ENCODE data around the gene SMIM5.

SMIM5 gene

GRCh38 chr17:75666959-75667790 is 33.9 kb downstream of the SMIM5 start, which contains the start of the genes RECQL5 and SAP30BP:
RECQL5 (minus strand) TSS chr17:75667154; CDS start chr17:75666557, 597 bp downstream.
SAP30BP (plus strand) TSS chr17:75667338; CDS start chr17:75667373, 35 bp downstream.
- H3K4me1 Mint-ChIP-seq (ENCODE audit: low read depth), result peaks cover 12% of the 10 kb centered on the region
- H3K27me3 Mint-ChIP-seq, result no peaks in the 10 kb centered on the region
- intact Hi-C loops (cut with micrococcal nuclease), result no loop called here
- peak within 1 kb of the TSS; percentile 44 for H3K4me3 Mint-ChIP-seq
- peaks cover 58% of the 10 kb centered on the region for H3K36me3 Mint-ChIP-seq (ENCODE audit: low read depth)
- H3K9me3 Mint-ChIP-seq, result no peaks in the 10 kb centered on the region
- H3K27ac Mint-ChIP-seq, result no peak within 1 kb of the TSS

- intact Hi-C loops (cut with micrococcal nuclease), result no loop called here
- no peaks in the 10 kb centered on the region for H3K27me3 Mint-ChIP-seq
These were observed 34.6 kb downstream of the SMIM5 start for GRCh38 chr17:75667825-75668224.

GRCh38 chr17:75668489-75668888 is 35.3 kb downstream of the SMIM5 start:
- no peak overlapping the region for H3K27ac Mint-ChIP-seq
- no peak overlapping the region for H3K4me3 Mint-ChIP-seq
- intact Hi-C loops (cut with micrococcal nuclease), result no loop called here
- H3K27me3 Mint-ChIP-seq, result no peaks in the 10 kb centered on the region
- H3K4me1 Mint-ChIP-seq (ENCODE audit: low read depth), result peaks cover 12% of the 10 kb centered on the region
- peaks cover 64% of the 10 kb centered on the region for H3K36me3 Mint-ChIP-seq (ENCODE audit: low read depth)
- no peaks in the 10 kb centered on the region for H3K9me3 Mint-ChIP-seq

More at GRCh38 chr17:75667825-75668224, 34.6 kb downstream of the SMIM5 start:
- Mint-ChIP-seq H3K4me3 (no peak overlapping the region), H3K9me3 (no peaks in the 10 kb centered on the region), H3K36me3 (ENCODE audit: low read depth) (peaks cover 58% of the 10 kb centered on the region), H3K27ac (no peak overlapping the region), H3K4me1 (ENCODE audit: low read depth) (peaks cover 12% of the 10 kb centered on the region)

- H3K36me3 Mint-ChIP-seq (ENCODE audit: low read depth), result peaks cover 60% of the 10 kb centered on the region
These were observed 37.6 kb downstream of the SMIM5 start for GRCh38 chr17:75670868-75671267.

GRCh38 chr17:75672011-75672410 is 38.8 kb downstream of the SMIM5 start:
- H3K27me3 Mint-ChIP-seq, result no peaks in the 10 kb centered on the region
- no peak overlapping the region for H3K27ac Mint-ChIP-seq
- intact Hi-C loops (cut with micrococcal nuclease), result no loop called here
- H3K9me3 Mint-ChIP-seq, result no peaks in the 10 kb centered on the region
- H3K4me1 Mint-ChIP-seq (ENCODE audit: low read depth), result peaks cover 6% of the 10 kb centered on the region
- peaks cover 62% of the 10 kb centered on the region for H3K36me3 Mint-ChIP-seq (ENCODE audit: low read depth)
- no peak overlapping the region for H3K4me3 Mint-ChIP-seq

More at GRCh38 chr17:75670868-75671267, 37.6 kb downstream of the SMIM5 start:
- no peak overlapping the region for H3K4me3 Mint-ChIP-seq
- no peaks in the 10 kb centered on the region for H3K9me3 Mint-ChIP-seq
- peaks cover 11% of the 10 kb centered on the region for H3K4me1 Mint-ChIP-seq (ENCODE audit: low read depth)
- no peaks in the 10 kb centered on the region for H3K27me3 Mint-ChIP-seq
- no peak overlapping the region for H3K27ac Mint-ChIP-seq
- intact Hi-C loops (cut with micrococcal nuclease), result no loop called here

GRCh38 chr17:75673487-75673886 is 40.3 kb downstream of the SMIM5 start:
- Mint-ChIP-seq H3K27me3 (no peaks in the 10 kb centered on the region), H3K27ac (no peak overlapping the region), H3K9me3 (no peaks in the 10 kb centered on the region), H3K4me1 (ENCODE audit: low read depth) (peaks cover 1% of the 10 kb centered on the region), H3K4me3 (no peak overlapping the region), H3K36me3 (ENCODE audit: low read depth) (peaks cover 69% of the 10 kb centered on the region)
- intact Hi-C loops (cut with micrococcal nuclease), result no loop called here

GRCh38 chr17:75676461-75676860 is 43.2 kb downstream of the SMIM5 start:
- Mint-ChIP-seq H3K36me3 (ENCODE audit: low read depth) (peaks cover 69% of the 10 kb centered on the region), H3K4me3 (no peak overlapping the region), H3K27ac (no peak overlapping the region), H3K27me3 (no peaks in the 10 kb centered on the region), H3K4me1 (ENCODE audit: low read depth) (peaks cover 6% of the 10 kb centered on the region), H3K9me3 (no peaks in the 10 kb centered on the region)
- intact Hi-C loops (cut with micrococcal nuclease), result no loop called here

- H3K36me3 Mint-ChIP-seq (ENCODE audit: low read depth), result peaks cover 49% of the 10 kb centered on the region
- no peaks in the 10 kb centered on the region for H3K27me3 Mint-ChIP-seq
- no peak overlapping the region for H3K4me3 Mint-ChIP-seq
- H3K9me3 Mint-ChIP-seq, result no peaks in the 10 kb centered on the region
- H3K27ac Mint-ChIP-seq, result no peak overlapping the region
- H3K4me1 Mint-ChIP-seq (ENCODE audit: low read depth), result peaks cover 21% of the 10 kb centered on the region
- intact Hi-C loops (cut with micrococcal nuclease), result no loop called here
These were observed 46.5 kb downstream of the SMIM5 start for GRCh38 chr17:75679706-75680211.

- Mint-ChIP-seq H3K27ac (no peak overlapping the region), H3K9me3 (no peaks in the 10 kb centered on the region), H3K27me3 (no peaks in the 10 kb centered on the region), H3K4me3 (no peak overlapping the region), H3K36me3 (ENCODE audit: low read depth) (peaks cover 56% of the 10 kb centered on the region), H3K4me1 (ENCODE audit: low read depth) (peaks cover 27% of the 10 kb centered on the region)
- intact Hi-C loops (cut with micrococcal nuclease), result no loop called here
These were observed 47.2 kb downstream of the SMIM5 start for GRCh38 chr17:75680431-75680830.

GRCh38 chr17:75681289-75681688 is 48.1 kb downstream of the SMIM5 start:
- intact Hi-C loops (cut with micrococcal nuclease), result no loop called here
- no peak overlapping the region for H3K4me3 Mint-ChIP-seq
- H3K27ac Mint-ChIP-seq, result no peak overlapping the region
- no peaks in the 10 kb centered on the region for H3K9me3 Mint-ChIP-seq
- peaks cover 56% of the 10 kb centered on the region for H3K36me3 Mint-ChIP-seq (ENCODE audit: low read depth)
- H3K4me1 Mint-ChIP-seq (ENCODE audit: low read depth), result peaks cover 36% of the 10 kb centered on the region
- H3K27me3 Mint-ChIP-seq, result no peaks in the 10 kb centered on the region

GRCh38 chr17:75683583-75683982 is 50.3 kb downstream of the SMIM5 start:
- Mint-ChIP-seq H3K27ac (no peak overlapping the region), H3K4me1 (ENCODE audit: low read depth) (peaks cover 56% of the 10 kb centered on the region), H3K36me3 (ENCODE audit: low read depth) (peaks cover 50% of the 10 kb centered on the region), H3K4me3 (no peak overlapping the region), H3K27me3 (no peaks in the 10 kb centered on the region), H3K9me3 (no peaks in the 10 kb centered on the region)
- intact Hi-C loops (cut with micrococcal nuclease), result no loop called here

GRCh38 chr17:75684249-75684648 is 51.0 kb downstream of the SMIM5 start:
- no peaks in the 10 kb centered on the region for H3K27me3 Mint-ChIP-seq
- H3K27ac Mint-ChIP-seq, result no peak overlapping the region
- H3K4me3 Mint-ChIP-seq, result no peak overlapping the region
- no peaks in the 10 kb centered on the region for H3K9me3 Mint-ChIP-seq
- intact Hi-C loops (cut with micrococcal nuclease), result no loop called here
- peaks cover 43% of the 10 kb centered on the region for H3K36me3 Mint-ChIP-seq (ENCODE audit: low read depth)
- peaks cover 62% of the 10 kb centered on the region for H3K4me1 Mint-ChIP-seq (ENCODE audit: low read depth)

GRCh38 chr17:75684924-75685323 is 51.7 kb downstream of the SMIM5 start:
- intact Hi-C loops (cut with micrococcal nuclease), result no loop called here
- Mint-ChIP-seq H3K27ac (no peak overlapping the region), H3K27me3 (no peaks in the 10 kb centered on the region), H3K36me3 (ENCODE audit: low read depth) (peaks cover 37% of the 10 kb centered on the region), H3K4me1 (ENCODE audit: low read depth) (peaks cover 64% of the 10 kb centered on the region), H3K9me3 (no peaks in the 10 kb centered on the region), H3K4me3 (no peak overlapping the region)

- intact Hi-C loops (cut with micrococcal nuclease), result no loop called here
- H3K27me3 Mint-ChIP-seq, result no peaks in the 10 kb centered on the region
- H3K9me3 Mint-ChIP-seq, result no peaks in the 10 kb centered on the region
- peaks cover 67% of the 10 kb centered on the region for H3K4me1 Mint-ChIP-seq (ENCODE audit: low read depth)
- H3K36me3 Mint-ChIP-seq (ENCODE audit: low read depth), result peaks cover 34% of the 10 kb centered on the region
- peak overlapping the region; percentile 56 for H3K27ac Mint-ChIP-seq
- no peak overlapping the region for H3K4me3 Mint-ChIP-seq
These were observed 52.3 kb downstream of the SMIM5 start for GRCh38 chr17:75685499-75685898.
